Measurements from ENCODE around the gene ARFGEF3. TPM values are rescaled to one million over a fixed set of nuclear protein-coding genes. Genes with fewer than 3 reads are reported as not detected.

The ARFGEF3 gene
- total RNA-seq, 4 donors from 2014 or later, result 1.2 to 3.3 (median 2.2) TPM

DNA sequence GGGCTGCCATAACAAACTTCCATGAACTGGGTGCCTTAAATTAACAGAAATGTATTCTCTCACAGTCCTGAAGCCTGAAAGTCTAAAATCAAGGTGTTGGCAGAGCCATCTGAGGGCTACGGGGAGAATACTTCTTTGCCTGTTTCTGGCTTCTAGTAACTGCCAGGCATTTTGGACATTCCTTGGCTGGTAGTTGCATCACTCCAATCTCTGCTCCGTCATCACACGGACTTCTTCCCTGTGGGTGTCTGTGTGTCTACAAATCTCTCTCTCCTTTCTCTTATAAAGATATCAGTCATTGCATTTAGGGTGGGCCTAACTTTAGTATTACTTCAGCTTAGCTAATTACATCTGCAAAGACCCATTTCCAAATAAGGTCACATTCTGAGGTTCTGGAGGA lies 33.6 kb upstream of the ARFGEF3 start:
- intact Hi-C loops (cut with DNase I), result no loop called here
- Histone ChIP-seq H3K4me3 (no peak overlapping the region), H3K36me3 (no peaks in the 10 kb centered on the region), H3K9me3 (no peaks in the 10 kb centered on the region), H3K27ac (replicated peaks in 1 of 4) (no peak overlapping the region), H3K27me3 (no peaks in the 10 kb centered on the region), H3K4me1 (no peaks in the 10 kb centered on the region)
- TF ChIP-seq, protein P1, sequence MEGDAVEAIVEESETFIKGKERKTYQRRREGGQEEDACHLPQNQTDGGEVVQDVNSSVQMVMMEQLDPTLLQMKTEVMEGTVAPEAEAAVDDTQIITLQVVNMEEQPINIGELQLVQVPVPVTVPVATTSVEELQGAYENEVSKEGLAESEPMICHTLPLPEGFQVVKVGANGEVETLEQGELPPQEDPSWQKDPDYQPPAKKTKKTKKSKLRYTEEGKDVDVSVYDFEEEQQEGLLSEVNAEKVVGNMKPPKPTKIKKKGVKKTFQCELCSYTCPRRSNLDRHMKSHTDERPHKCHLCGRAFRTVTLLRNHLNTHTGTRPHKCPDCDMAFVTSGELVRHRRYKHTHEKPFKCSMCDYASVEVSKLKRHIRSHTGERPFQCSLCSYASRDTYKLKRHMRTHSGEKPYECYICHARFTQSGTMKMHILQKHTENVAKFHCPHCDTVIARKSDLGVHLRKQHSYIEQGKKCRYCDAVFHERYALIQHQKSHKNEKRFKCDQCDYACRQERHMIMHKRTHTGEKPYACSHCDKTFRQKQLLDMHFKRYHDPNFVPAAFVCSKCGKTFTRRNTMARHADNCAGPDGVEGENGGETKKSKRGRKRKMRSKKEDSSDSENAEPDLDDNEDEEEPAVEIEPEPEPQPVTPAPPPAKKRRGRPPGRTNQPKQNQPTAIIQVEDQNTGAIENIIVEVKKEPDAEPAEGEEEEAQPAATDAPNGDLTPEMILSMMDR (IDR thresholded peaks at IDR 0.05), result no peak
- TF ChIP-seq EP300 (IDR thresholded peaks at IDR 0.05) (no peak), POLR2A (IDR thresholded peaks at IDR 0.05; ENCODE audit: low read depth) (no peak), POLR2AphosphoS5 (IDR thresholded peaks at IDR 0.05) (no peak)
- DNase-seq (ENCODE audit: extremely low spot score), result no peak
- 79% methylated on average over 3 of the region's 3 CpGs for WGBS

DNA sequence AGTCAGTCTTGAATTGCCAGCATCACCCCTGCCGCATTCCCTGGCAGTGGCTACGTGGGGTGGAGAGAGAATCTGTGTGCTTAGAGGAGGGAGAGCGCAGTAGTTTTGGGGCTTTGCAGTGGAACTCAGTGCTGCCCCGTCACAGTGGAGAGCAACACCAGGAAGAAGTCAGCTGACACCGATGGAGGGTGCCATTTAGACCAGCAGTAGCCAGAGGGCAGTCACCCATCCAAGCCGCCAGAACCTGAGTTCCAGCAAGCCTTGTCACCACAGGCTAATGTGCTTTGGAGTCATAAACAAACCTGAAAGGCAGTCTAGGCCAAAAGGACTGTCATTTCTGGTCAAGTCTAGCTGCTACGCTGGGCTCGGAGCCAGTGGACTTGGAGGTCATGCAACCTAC lies 32.5 kb upstream of the ARFGEF3 start:
- 74% methylated on average over 6 of the region's 8 CpGs for WGBS
- intact Hi-C loops (cut with DNase I), result no loop called here

DNA sequence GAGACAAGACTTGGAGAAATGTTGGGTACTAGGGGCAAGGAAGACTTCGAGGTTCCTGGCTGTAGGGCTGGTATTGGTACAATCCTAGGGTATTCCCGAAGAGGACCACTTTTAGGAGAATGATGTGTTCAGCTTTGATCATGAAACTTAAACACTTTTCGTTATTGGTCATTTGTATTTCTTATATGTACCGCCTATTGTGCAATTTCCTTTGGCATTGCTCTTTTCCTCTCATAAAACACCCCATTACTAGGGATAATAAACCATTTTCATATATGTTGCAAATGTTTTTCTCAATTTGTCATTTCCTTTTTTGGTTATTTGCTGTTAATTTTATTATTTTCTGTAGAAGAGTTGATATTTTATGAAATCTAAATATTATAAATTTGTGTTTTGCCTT lies 18.9 kb upstream of the ARFGEF3 start:
- H3K27ac ChIP-seq (replicated peaks in 1 of 4), result no peak overlapping the region
- no peak for DNase-seq (ENCODE audit: extremely low spot score)
- no peak overlapping the region for H3K4me3 ChIP-seq
- H3K9me3 ChIP-seq, result no peaks in the 10 kb centered on the region
- 87% methylated on average over 4 of the region's 4 CpGs for WGBS
- TF ChIP-seq POLR2A (IDR thresholded peaks at IDR 0.05; ENCODE audit: low read depth) (no peak), POLR2AphosphoS5 (IDR thresholded peaks at IDR 0.05) (no peak), EP300 (IDR thresholded peaks at IDR 0.05) (no peak)
- TF ChIP-seq, protein P1 (IDR thresholded peaks at IDR 0.05), result no peak
- H3K27me3 ChIP-seq, result peaks cover 0 to 9% (median 0%) of the 10 kb centered on the region in 4 donors
- H3K36me3 ChIP-seq, result no peaks in the 10 kb centered on the region
- H3K4me1 ChIP-seq, result no peaks in the 10 kb centered on the region
- intact Hi-C loops (cut with DNase I), result no loop called here

More for the DNA sequence above, 32.5 kb upstream of the ARFGEF3 start:
- Histone ChIP-seq H3K9me3 (no peaks in the 10 kb centered on the region), H3K4me1 (no peaks in the 10 kb centered on the region), H3K27ac (replicated peaks in 1 of 4) (no peak overlapping the region), H3K27me3 (no peaks in the 10 kb centered on the region), H3K36me3 (no peaks in the 10 kb centered on the region), H3K4me3 (no peak overlapping the region)
- TF ChIP-seq EP300 (IDR thresholded peaks at IDR 0.05), result no peak
- no peak for TF ChIP-seq POLR2AphosphoS5 (IDR thresholded peaks at IDR 0.05)
- no peak for TF ChIP-seq POLR2A (IDR thresholded peaks at IDR 0.05; ENCODE audit: low read depth)
- TF ChIP-seq, protein P1 (IDR thresholded peaks at IDR 0.05), result no peak
- DNase-seq (ENCODE audit: extremely low spot score), result no peak

GRCh38 chr6:138145402-138145801 lies 16.3 kb upstream of the ARFGEF3 start:
- Histone ChIP-seq H3K27ac (replicated peaks in 1 of 4) (no peak overlapping the region), H3K36me3 (no peaks in the 10 kb centered on the region), H3K27me3 (peaks cover 0 to 9% (median 0%) of the 10 kb centered on the region in 4 donors), H3K4me3 (no peak overlapping the region), H3K4me1 (no peaks in the 10 kb centered on the region), H3K9me3 (no peaks in the 10 kb centered on the region)
- DNase-seq (ENCODE audit: extremely low spot score), result no peak
- intact Hi-C loops (cut with DNase I), result no loop called here
- 85% methylated on average over 3 of the region's 3 CpGs for WGBS
- TF ChIP-seq EP300 (IDR thresholded peaks at IDR 0.05) (no peak), POLR2A (IDR thresholded peaks at IDR 0.05; ENCODE audit: low read depth) (no peak), POLR2AphosphoS5 (IDR thresholded peaks at IDR 0.05) (no peak)
- TF ChIP-seq, protein P1 (IDR thresholded peaks at IDR 0.05), result no peak

DNA sequence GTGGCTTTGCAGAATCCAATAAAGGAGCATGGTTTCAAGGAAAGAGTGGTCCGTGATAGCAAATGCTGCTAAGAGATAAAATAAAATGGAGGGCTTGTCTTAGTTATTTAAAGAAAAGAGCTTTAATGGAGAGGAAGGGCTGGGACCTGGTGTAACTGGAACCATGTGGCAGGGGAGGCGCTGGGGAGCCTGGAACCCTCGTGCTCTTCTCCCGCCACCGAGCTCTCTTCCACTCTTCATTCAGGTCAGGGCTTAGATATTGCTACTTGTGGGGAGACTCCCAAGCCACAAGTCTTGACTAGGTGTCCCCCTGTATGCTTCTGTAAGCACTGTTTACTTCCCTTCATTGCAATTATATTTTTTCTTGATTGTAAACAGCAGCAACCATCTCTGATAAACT lies 15.2 kb upstream of the ARFGEF3 start:
- peaks cover 0 to 9% (median 0%) of the 10 kb centered on the region in 4 donors for H3K27me3 ChIP-seq
- H3K4me3 ChIP-seq, result no peak overlapping the region
- no peaks in the 10 kb centered on the region for H3K9me3 ChIP-seq
- intact Hi-C loops (cut with DNase I), result no loop called here
- DNase-seq (ENCODE audit: extremely low spot score), result no peak
- H3K4me1 ChIP-seq, result no peaks in the 10 kb centered on the region
- H3K36me3 ChIP-seq, result no peaks in the 10 kb centered on the region
- 83% methylated on average over 5 of the region's 5 CpGs for WGBS
- no peak overlapping the region for H3K27ac ChIP-seq (replicated peaks in 1 of 4)
- no peak for TF ChIP-seq POLR2A (IDR thresholded peaks at IDR 0.05; ENCODE audit: low read depth)
- TF ChIP-seq, protein P1 (IDR thresholded peaks at IDR 0.05), result no peak
- TF ChIP-seq POLR2AphosphoS5 (IDR thresholded peaks at IDR 0.05), result no peak
- TF ChIP-seq EP300 (IDR thresholded peaks at IDR 0.05), result no peak
